CD14-positive monocyte (primary cell): ENCODE measurements around the gene MAPK4. TPM values are rescaled to one million over a fixed set of nuclear protein-coding genes. Genes with fewer than 3 reads are reported as not detected.

Experiments
- DNase-seq, 3 donors: peaks; one replicate each; pipeline ENCODE4 v3.0.0-alpha.2; 2011 to 2022
- H2AFZ ChIP-seq: 2 replicates; pipeline ENCODE4 v1.6.0; 2012; ENCODE audit warnings: mild to moderate bottlenecking, low read depth, low read length, inconsistent platforms; ENCODE audit not compliant: insufficient read depth, poor library complexity, severe bottlenecking
- H3K27ac ChIP-seq, 2 donors: 1 replicate in 1 of 2; 2 replicates in 1 of 2; pipeline ENCODE4 v1.5.1; 2012 to 2013; ENCODE audit warnings: low read length in 2 of 2, control low read depth in 1 of 2, inconsistent platforms in 1 of 2, low read depth in 1 of 2, mild to moderate bottlenecking in 1 of 2
- H3K27me3 ChIP-seq, 2 donors: one replicate each; pipeline versions ENCODE4 v1.6.0 to v1.6.1; 2011 to 2013; ENCODE audit warnings: low read length in 2 of 2; ENCODE audit not compliant: control insufficient read depth in 2 of 2, insufficient read depth in 2 of 2
- H3K36me3 ChIP-seq, 2 donors: replicated peaks in 1 of 2; 1 replicate in 1 of 2; 2 replicates in 1 of 2; pipeline versions ENCODE4 v1.5.1 to v1.6.1; 2012 to 2013; ENCODE audit warnings: low read length in 2 of 2, control low read depth in 1 of 2, inconsistent platforms in 1 of 2, mild to moderate bottlenecking in 1 of 2; ENCODE audit not compliant: insufficient read depth in 2 of 2, control insufficient read depth in 1 of 2
- H3K4me1 ChIP-seq, 2 donors: 1 replicate in 1 of 2; 2 replicates in 1 of 2; pipeline versions ENCODE4 v1.5.1 to v1.6.1; 2012 to 2013; ENCODE audit warnings: low read length in 2 of 2, control low read depth in 1 of 2, inconsistent platforms in 1 of 2, mild to moderate bottlenecking in 1 of 2, moderate library complexity in 1 of 2; ENCODE audit not compliant: insufficient read depth in 2 of 2, control insufficient read depth in 1 of 2
- H3K4me2 ChIP-seq: replicated peaks from 2 replicates; pipeline ENCODE3; 2012; ENCODE audit warnings: low read length, moderate library complexity, mild to moderate bottlenecking; ENCODE audit not compliant: poor library complexity, severe bottlenecking; ENCODE audit errors: extremely low read depth
- H3K4me3 ChIP-seq, 3 experiments: fragments of 200-600 bp in 1 of 3; sonication (generic) in 1 of 3; replicated peaks in 1 of 3; 1 replicate in 2 of 3; 2 replicates in 1 of 3; pipeline ENCODE4 v1.5.1; 2011 to 2013; ENCODE audit warnings: low read length in 3 of 3, mild to moderate bottlenecking in 3 of 3, control low read depth in 2 of 3, low read depth in 2 of 3, inconsistent platforms in 1 of 3, moderate library complexity in 1 of 3
- H3K79me2 ChIP-seq: 2 replicates; pipeline ENCODE4 v1.6.0; 2012; ENCODE audit warnings: mild to moderate bottlenecking, control low read depth, inconsistent platforms, low read length, moderate library complexity; ENCODE audit not compliant: insufficient read depth
- H3K9ac ChIP-seq: 2 replicates; pipeline ENCODE4 v1.6.0; 2017; ENCODE audit warnings: low read length, mild to moderate bottlenecking; ENCODE audit not compliant: insufficient read depth, poor library complexity, severe bottlenecking
- H3K9me3 ChIP-seq, 2 donors: replicated peaks in 1 of 2; 1 replicate in 1 of 2; 2 replicates in 1 of 2; pipeline versions ENCODE4 v1.5.1 to v1.6.1; 2012 to 2013; ENCODE audit warnings: low read length in 2 of 2, control low read depth in 1 of 2; ENCODE audit not compliant: control insufficient read depth in 1 of 2, insufficient read depth in 1 of 2
- H4K20me1 ChIP-seq: 2 replicates; pipeline ENCODE4 v1.6.0; 2012; ENCODE audit warnings: mild to moderate bottlenecking, low read length, control low read depth, moderate library complexity; ENCODE audit not compliant: insufficient read depth
- H3K27ac Mint-ChIP-seq, 7 donors: one replicate each; pipeline ENCODE4 v1.8.0; 2020; ENCODE audit warnings: mild to moderate bottlenecking in 7 of 7, mixed read lengths in 7 of 7, moderate library complexity in 6 of 7, inconsistent platforms in 2 of 7
- H3K27me3 Mint-ChIP-seq, 3 donors: one replicate each; pipeline ENCODE4 v1.8.0; 2021 to 2022; ENCODE audit warnings: low read depth in 3 of 3, mild to moderate bottlenecking in 3 of 3, mixed read lengths in 3 of 3, moderate library complexity in 3 of 3, inconsistent platforms in 1 of 3
- H3K36me3 Mint-ChIP-seq, 2 donors: one replicate each; pipeline ENCODE4 v1.8.0; 2020; ENCODE audit warnings: mixed read lengths in 2 of 2, inconsistent platforms in 1 of 2, mild to moderate bottlenecking in 1 of 2
- H3K4me1 Mint-ChIP-seq: one replicate; pipeline ENCODE4 v1.8.0; 2020; ENCODE audit warnings: mild to moderate bottlenecking, mixed read lengths
- H3K4me3 Mint-ChIP-seq, 2 donors: one replicate each; pipeline ENCODE4 v1.8.0; 2020; ENCODE audit warnings: mild to moderate bottlenecking in 2 of 2, mixed read lengths in 2 of 2, moderate library complexity in 1 of 2
- H3K9me3 Mint-ChIP-seq, 7 donors: one replicate each; pipeline ENCODE4 v1.8.0; 2020 to 2022; ENCODE audit warnings: mixed read lengths in 7 of 7, mild to moderate bottlenecking in 6 of 7, moderate library complexity in 6 of 7, inconsistent platforms in 2 of 7
- WGBS: methylation state at CpG from one replicate; pipeline ENCODE4 v1.1.5; 2013; ENCODE audit warnings: missing lambda C conversion rate; ENCODE audit not compliant: insufficient coverage; 5-methylcytosine and 5-hydroxymethylcytosine counted together
- intact Hi-C, 2 donors: fragments of 100-400 bp; cut with micrococcal nuclease; formaldehyde crosslinking; loops; one replicate each; pipeline versions ENCODE4 v1.15.0 to v1.15.1; 2023
- polyA plus RNA-seq, 3 donors: library from polyadenylated mRNA; depleted of rRNA in 1 of 3; unstranded in 2 of 3; stranded (reverse) in 1 of 3; fragments of 300-500 nt in 2 of 3; fragments of >200 nt in 1 of 3; fragmentation: Illumina TruSeq in 2 of 3; gene quantifications; 1 replicate in 2 of 3; 2 replicates in 1 of 3; pipeline ENCODE4 v1.2.3, GENCODE V29; 2012 to 2021
- TF ChIP-seq, protein P1 (sequence below): fragments of 200-600 bp; IDR thresholded peaks from one replicate; pipeline ENCODE4 v1.8.0; 2022; ENCODE audit warnings: antibody characterized with exemption, mild to moderate bottlenecking

MAPK4 gene
- polyA plus RNA-seq, 3 donors, result not detected

DNA sequence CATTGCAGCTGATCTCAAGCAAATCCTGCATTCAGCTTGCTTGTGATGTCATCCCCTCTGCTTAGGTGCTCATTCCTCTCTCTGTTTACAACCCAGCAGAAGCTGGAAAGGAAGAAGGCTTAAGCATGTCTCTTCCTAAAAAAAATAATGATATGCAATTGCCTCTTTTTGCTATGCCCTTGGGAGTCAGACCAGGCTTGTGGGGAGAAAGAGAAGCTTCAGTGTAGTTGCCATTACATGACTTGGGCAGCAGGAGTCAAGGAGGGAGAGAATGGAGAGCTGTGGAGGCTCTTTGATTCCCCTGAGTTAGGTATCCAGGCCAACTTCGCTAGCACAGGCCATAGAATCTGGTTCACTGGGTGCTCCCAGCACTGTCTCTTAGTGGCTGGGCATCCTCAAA, 101.1 kb downstream of the MAPK4 start:
- no peak overlapping the region for H3K4me2 ChIP-seq
- H3K36me3 ChIP-seq, result no peaks in the 10 kb centered on the region
- H3K27me3 Mint-ChIP-seq, result peaks cover 0 to 6% (median 2%) of the 10 kb centered on the region in 3 donors
- no peak overlapping the region for H2AFZ ChIP-seq
- H3K9me3 ChIP-seq, result peaks cover 0 to 2% of the 10 kb centered on the region in 2 donors
- no peaks in the 10 kb centered on the region for H3K79me2 ChIP-seq
- no peak overlapping the region for H3K27ac Mint-ChIP-seq
- H4K20me1 ChIP-seq, result no peaks in the 10 kb centered on the region
- no peaks in the 10 kb centered on the region for H3K4me1 Mint-ChIP-seq
- no peak overlapping the region for H3K27ac ChIP-seq
- no peak overlapping the region for H3K4me3 Mint-ChIP-seq
- TF ChIP-seq, protein P1, sequence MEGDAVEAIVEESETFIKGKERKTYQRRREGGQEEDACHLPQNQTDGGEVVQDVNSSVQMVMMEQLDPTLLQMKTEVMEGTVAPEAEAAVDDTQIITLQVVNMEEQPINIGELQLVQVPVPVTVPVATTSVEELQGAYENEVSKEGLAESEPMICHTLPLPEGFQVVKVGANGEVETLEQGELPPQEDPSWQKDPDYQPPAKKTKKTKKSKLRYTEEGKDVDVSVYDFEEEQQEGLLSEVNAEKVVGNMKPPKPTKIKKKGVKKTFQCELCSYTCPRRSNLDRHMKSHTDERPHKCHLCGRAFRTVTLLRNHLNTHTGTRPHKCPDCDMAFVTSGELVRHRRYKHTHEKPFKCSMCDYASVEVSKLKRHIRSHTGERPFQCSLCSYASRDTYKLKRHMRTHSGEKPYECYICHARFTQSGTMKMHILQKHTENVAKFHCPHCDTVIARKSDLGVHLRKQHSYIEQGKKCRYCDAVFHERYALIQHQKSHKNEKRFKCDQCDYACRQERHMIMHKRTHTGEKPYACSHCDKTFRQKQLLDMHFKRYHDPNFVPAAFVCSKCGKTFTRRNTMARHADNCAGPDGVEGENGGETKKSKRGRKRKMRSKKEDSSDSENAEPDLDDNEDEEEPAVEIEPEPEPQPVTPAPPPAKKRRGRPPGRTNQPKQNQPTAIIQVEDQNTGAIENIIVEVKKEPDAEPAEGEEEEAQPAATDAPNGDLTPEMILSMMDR, result no peak
- intact Hi-C loops, result no loop called here
- H3K36me3 Mint-ChIP-seq, result no peaks in the 10 kb centered on the region
- no peaks in the 10 kb centered on the region for H3K27me3 ChIP-seq
- 60% methylated on average over 1 of the region's 1 CpG for WGBS
- peaks cover 4 to 22% (median 8%) of the 10 kb centered on the region in 7 donors for H3K9me3 Mint-ChIP-seq
- no peak for DNase-seq
- H3K9ac ChIP-seq, result no peak overlapping the region
- no peak overlapping the region for H3K4me3 ChIP-seq
- H3K4me1 ChIP-seq, result no peaks in the 10 kb centered on the region

DNA sequence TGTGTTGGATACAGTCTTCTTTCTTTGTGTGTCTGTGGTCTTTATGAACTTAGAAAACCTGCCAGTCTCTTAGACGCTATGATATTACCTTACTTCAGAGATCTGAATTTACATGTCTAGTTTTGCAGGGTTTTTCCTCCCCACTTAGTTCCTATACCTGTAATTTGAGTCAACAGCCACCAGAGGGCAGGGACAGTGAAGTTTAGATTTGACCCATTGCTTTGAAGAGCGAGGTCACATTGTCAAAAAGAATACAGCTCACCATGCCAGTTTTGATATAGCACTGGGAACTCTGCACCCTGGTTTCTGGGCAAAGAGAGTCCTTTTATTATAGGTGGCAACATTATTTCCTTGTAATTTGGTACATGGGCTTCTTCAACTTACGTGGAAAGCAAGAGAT, 102.3 kb downstream of the MAPK4 start:
- Histone ChIP-seq H3K9me3 (no peaks in the 10 kb centered on the region), H3K9ac (no peak overlapping the region), H3K79me2 (no peaks in the 10 kb centered on the region), H3K27ac (no peak overlapping the region), H3K27me3 (no peaks in the 10 kb centered on the region), H3K4me1 (no peaks in the 10 kb centered on the region), H3K4me2 (no peak overlapping the region), H3K36me3 (no peaks in the 10 kb centered on the region), H2AFZ (no peak overlapping the region), H4K20me1 (no peaks in the 10 kb centered on the region), H3K4me3 (no peak overlapping the region)
- Mint-ChIP-seq H3K4me3 (no peak overlapping the region), H3K27ac (no peak overlapping the region), H3K36me3 (no peaks in the 10 kb centered on the region), H3K9me3 (peaks cover 3 to 19% (median 8%) of the 10 kb centered on the region in 7 donors), H3K4me1 (no peaks in the 10 kb centered on the region), H3K27me3 (peaks cover 0 to 6% (median 2%) of the 10 kb centered on the region in 3 donors)
- intact Hi-C loops, result no loop called here
- WGBS, result no CpG with 5 or more reads among the region's 3 CpGs
- TF ChIP-seq, protein P1, result peak; percentile 65
- no peak for DNase-seq
